HepG2 (cell line): ENCODE results near the gene EPN2. TPM values are rescaled to one million over a fixed set of nuclear protein-coding genes. Genes with fewer than 3 reads are reported as not detected.

Source experiments
- ATAC-seq: fragments of 200-7000 bp; cut with Tn5 transposase; 3 replicates; pipeline ENCODE4 v1.9.1; 2020; ENCODE audit warnings: mild to moderate bottlenecking, moderate library complexity
- BruUV-seq: library from RNA; stranded (reverse); fragments of 400-500 nt; replicated peaks from 2 replicates; lab custom pipeline; 2021; lab: Mats Ljungman, UMichigan
- CTCF ChIA-PET: fragments of 300-600 bp; formaldehyde crosslinking; extraction: SDS; loops from one replicate; lab custom pipeline; 2021; ENCODE audit warnings: low total read pairs, inconsistent platforms, low intra/inter-chr PET ratio; lab: Yijun Ruan, JAX
- POLR2A ChIA-PET: fragments of 350-600 bp; sonication (Branson Sonifier 250); formaldehyde crosslinking; loops from one replicate; lab custom pipeline; 2020; ENCODE audit warnings: antibody characterized with exemption, inconsistent platforms; lab: Yijun Ruan, JAX
- DNase-seq: peaks from one replicate; pipeline ENCODE4 v3.0.0-alpha.2; 2015; ENCODE audit warnings: low spot score
- FAIRE-seq: peaks from 3 replicates; lab custom pipeline; 2011; peaks lifted over from hg19 to GRCh38; lab: Jason Lieb, UNC
- H2AFZ ChIP-seq: one replicate; pipeline ENCODE4 v1.6.1; 2011; ENCODE audit warnings: low read length, inconsistent platforms
- H3K27ac ChIP-seq: fragments of 300-600 bp; 3 replicates; pipeline ENCODE4 v1.8.0; 2011; ENCODE audit warnings: mixed run types, mild to moderate bottlenecking, mixed read lengths, low read length, inconsistent platforms; ENCODE audit not compliant: insufficient read depth; ENCODE audit errors: extremely low read length
- H3K27me3 ChIP-seq, 2 experiments: fragments of 200-600 bp in 1 of 2; 2 replicates in 1 of 2; 3 replicates in 1 of 2; pipeline versions ENCODE4 v1.6.0 to v1.8.0; 2011; ENCODE audit warnings: low read length in 2 of 2, mild to moderate bottlenecking in 2 of 2, moderate library complexity in 2 of 2, inconsistent platforms in 1 of 2; ENCODE audit not compliant: insufficient read depth in 2 of 2, control insufficient read depth in 1 of 2
- H3K36me3 ChIP-seq, 2 experiments: fragments of 200-600 bp in 1 of 2; replicated peaks in 1 of 2; 2 replicates in 1 of 2; 3 replicates in 1 of 2; pipeline versions ENCODE4 v1.5.1 to v1.8.0; 2011; ENCODE audit warnings: low read length in 2 of 2, inconsistent platforms in 1 of 2; ENCODE audit not compliant: insufficient read depth in 2 of 2, control insufficient read depth in 1 of 2
- H3K4me1 ChIP-seq: 2 replicates; pipeline ENCODE4 v1.5.1; 2012; ENCODE audit warnings: low read length, inconsistent platforms; ENCODE audit not compliant: insufficient read depth
- H3K4me2 ChIP-seq: 2 replicates; pipeline ENCODE4 v1.6.0; 2011; ENCODE audit warnings: low read depth, low read length, inconsistent platforms
- H3K4me3 ChIP-seq, 3 experiments: fragments of 200-600 bp in 1 of 3; sonication (generic), shearing (Covaris generic) in 1 of 3; replicated peaks in 1 of 3; 2 replicates each; pipeline ENCODE4 v1.5.1; 2011 to 2016; ENCODE audit warnings: low read length in 3 of 3, inconsistent platforms in 2 of 3, low read depth in 2 of 3, mild to moderate bottlenecking in 2 of 3, control low read depth in 1 of 3, mixed read lengths in 1 of 3; ENCODE audit not compliant: insufficient read depth in 1 of 3
- H3K79me2 ChIP-seq: one replicate; pipeline ENCODE4 v1.6.1; 2011; ENCODE audit warnings: low read length, inconsistent platforms; ENCODE audit not compliant: insufficient read depth
- H3K9ac ChIP-seq: 2 replicates; pipeline ENCODE4 v1.6.0; 2011; ENCODE audit warnings: mild to moderate bottlenecking, low read depth, low read length, inconsistent platforms; ENCODE audit not compliant: insufficient read depth
- H3K9me3 ChIP-seq: 2 replicates; pipeline ENCODE4 v1.5.1; 2012; ENCODE audit warnings: mild to moderate bottlenecking, low read length
- H4K20me1 ChIP-seq: 2 replicates; pipeline ENCODE4 v1.6.0; 2011; ENCODE audit warnings: inconsistent platforms, mild to moderate bottlenecking, low read length, moderate library complexity; ENCODE audit not compliant: insufficient read depth
- CENPX ChIP-seq: sonication (generic); formaldehyde crosslinking; IDR thresholded peaks from 2 replicates; pipeline ENCODE4 v1.9.0; 2021; ENCODE audit warnings: mild to moderate bottlenecking, missing genetic modification reagents, moderate library complexity
- HCFC1 ChIP-seq: fragments of 150-350 bp; IDR thresholded peaks from 2 replicates; pipeline ENCODE4 v1.6.1; 2014; ENCODE audit warnings: low read depth, low read length
- HNRNPH1 ChIP-seq: fragments of 200-400 bp; formaldehyde crosslinking; optimal IDR thresholded peaks from 2 replicates; pipeline ENCODE3; 2017; ENCODE audit warnings: mild to moderate bottlenecking, low read depth, low read length
- JUNB ChIP-seq: sonication (generic); formaldehyde crosslinking; IDR thresholded peaks from 2 replicates; pipeline ENCODE4 v1.8.0; 2022; ENCODE audit warnings: missing genetic modification reagents, mild to moderate bottlenecking, borderline replicate concordance
- KLF12 ChIP-seq: sonication (generic); formaldehyde crosslinking; IDR thresholded peaks from 2 replicates; pipeline ENCODE4 v1.4.0; 2020; ENCODE audit warnings: missing genetic modification reagents, borderline replicate concordance
- LCORL ChIP-seq, 2 experiments: fragments of 450-650 bp in 1 of 2; sonication (generic) in 1 of 2; formaldehyde crosslinking in 1 of 2; IDR thresholded peaks; 2 replicates each; pipeline versions ENCODE4 v1.5.0 to v1.6.1; 2017 to 2020; ENCODE audit warnings: antibody characterized with exemption in 1 of 2, missing genetic modification reagents in 1 of 2
- MAF1 ChIP-seq: sonication (generic); formaldehyde crosslinking; IDR thresholded peaks from 2 replicates; pipeline ENCODE4 v1.5.0; 2020; ENCODE audit warnings: missing genetic modification reagents, borderline replicate concordance
- MYC ChIP-seq: sonication (generic); formaldehyde crosslinking; IDR thresholded peaks from 2 replicates; pipeline ENCODE4 v1.9.0; 2021; ENCODE audit warnings: missing genetic modification reagents, borderline replicate concordance
- MYNN ChIP-seq: sonication (generic); formaldehyde crosslinking; IDR thresholded peaks from 2 replicates; pipeline ENCODE4 v1.4.0; 2020; ENCODE audit warnings: mild to moderate bottlenecking, low read depth, missing genetic modification reagents
- PAWR ChIP-seq: sonication (generic); formaldehyde crosslinking; IDR thresholded peaks from 2 replicates; pipeline ENCODE4 v1.4.0; 2020; ENCODE audit warnings: missing genetic modification reagents, mild to moderate bottlenecking, borderline replicate concordance
- POLR2G ChIP-seq: fragments of 200-400 bp; formaldehyde crosslinking; IDR thresholded peaks from 2 replicates; pipeline ENCODE4 v1.6.1; 2018; ENCODE audit warnings: mild to moderate bottlenecking, low read depth, low read length, moderate library complexity
- SMARCE1 ChIP-seq: fragments of 450-650 bp; IDR thresholded peaks from 2 replicates; pipeline ENCODE4 v1.6.1; 2017; ENCODE audit warnings: borderline replicate concordance
- TCF7 ChIP-seq: sonication (generic); IDR thresholded peaks from 2 replicates; pipeline ENCODE4 v1.6.1; 2016; ENCODE audit warnings: antibody characterized with exemption, low read depth
- ZKSCAN1 ChIP-seq: fragments of 150-350 bp; IDR thresholded peaks from 2 replicates; pipeline ENCODE4 v1.6.1; 2014; ENCODE audit warnings: low read length
- ZNF253 ChIP-seq: sonication (generic); formaldehyde crosslinking; IDR thresholded peaks from 2 replicates; pipeline ENCODE4 v1.8.0; 2022; ENCODE audit warnings: mild to moderate bottlenecking, missing genetic modification reagents, borderline replicate concordance
- ZNF343 ChIP-seq: sonication (generic); formaldehyde crosslinking; IDR thresholded peaks from 2 replicates; pipeline ENCODE4 v1.4.0; 2020; ENCODE audit warnings: mild to moderate bottlenecking, missing genetic modification reagents
- ZNF577 ChIP-seq: sonication (generic); formaldehyde crosslinking; IDR thresholded peaks from 2 replicates; pipeline ENCODE4 v1.4.0; 2020; ENCODE audit warnings: mild to moderate bottlenecking, low read depth, missing genetic modification reagents, borderline replicate concordance
- ZNF7 ChIP-seq: IDR thresholded peaks from 2 replicates; pipeline ENCODE4 v1.6.1; 2016; ENCODE audit warnings: missing biosample characterization, missing genetic modification reagents
- ZNF782 ChIP-seq: sonication (generic); formaldehyde crosslinking; IDR thresholded peaks from 2 replicates; pipeline ENCODE4 v1.4.0; 2020; ENCODE audit warnings: missing genetic modification reagents, mild to moderate bottlenecking, borderline replicate concordance
- WGBS: methylation state at CpG from one replicate; pipeline ENCODE4 v1.1.6; 2017; ENCODE audit warnings: low lambda C conversion rate; 5-methylcytosine and 5-hydroxymethylcytosine counted together
- in situ Hi-C: cut with HindIII; loops from 2 replicates; pipeline ENCODE4 v1.10.0; 2017; ENCODE audit warnings: low pct_unique_long_range_greater_than_20kb; ENCODE audit not compliant: extremely low pct_ligation_motif_present
- intact Hi-C: fragments of 100-400 bp; cut with micrococcal nuclease; formaldehyde crosslinking; loops from one replicate; pipeline ENCODE4 v1.10.0; 2022; ENCODE audit not compliant: unreplicated experiment
- polyA plus RNA-seq, 8 experiments: library from polyadenylated mRNA; depleted of rRNA in 3 of 8; stranded (reverse) in 7 of 8; unstranded in 1 of 8; fragments of >200 nt; fragmentation: Illumina TruSeq in 4 of 8; extraction: Trizol in 4 of 8; gene quantifications; 2 replicates each; pipeline versions ENCODE4 v1.2.1 to v1.2.3, GENCODE V29; 2011 to 2016; ENCODE audit warnings: low read depth in 4 of 8, missing spikeins in 1 of 8, mixed read lengths in 1 of 8; ENCODE audit not compliant: insufficient read depth in 1 of 8
- total RNA-seq, 5 experiments: library from RNA; depleted of rRNA; stranded (reverse); fragments of >200 nt; fragmentation: Illumina TruSeq; extraction: Trizol; gene quantifications; 2 replicates each; pipeline ENCODE4 v1.2.3, GENCODE V29; 2016; ENCODE audit warnings: low read depth in 1 of 5
- TF ChIP-seq, protein P1 (sequence below): sonication (generic); formaldehyde crosslinking; IDR thresholded peaks from 2 replicates; pipeline ENCODE4 v1.4.0; 2020; ENCODE audit warnings: mild to moderate bottlenecking, missing genetic modification reagents

EPN2 gene
- total and polyA plus RNA-seq, 2 of the 13 experiments (the other 11 are each of a cell fraction or from before 2014, with no cell fraction given), result 7.8 to 19.2 TPM

DNA sequence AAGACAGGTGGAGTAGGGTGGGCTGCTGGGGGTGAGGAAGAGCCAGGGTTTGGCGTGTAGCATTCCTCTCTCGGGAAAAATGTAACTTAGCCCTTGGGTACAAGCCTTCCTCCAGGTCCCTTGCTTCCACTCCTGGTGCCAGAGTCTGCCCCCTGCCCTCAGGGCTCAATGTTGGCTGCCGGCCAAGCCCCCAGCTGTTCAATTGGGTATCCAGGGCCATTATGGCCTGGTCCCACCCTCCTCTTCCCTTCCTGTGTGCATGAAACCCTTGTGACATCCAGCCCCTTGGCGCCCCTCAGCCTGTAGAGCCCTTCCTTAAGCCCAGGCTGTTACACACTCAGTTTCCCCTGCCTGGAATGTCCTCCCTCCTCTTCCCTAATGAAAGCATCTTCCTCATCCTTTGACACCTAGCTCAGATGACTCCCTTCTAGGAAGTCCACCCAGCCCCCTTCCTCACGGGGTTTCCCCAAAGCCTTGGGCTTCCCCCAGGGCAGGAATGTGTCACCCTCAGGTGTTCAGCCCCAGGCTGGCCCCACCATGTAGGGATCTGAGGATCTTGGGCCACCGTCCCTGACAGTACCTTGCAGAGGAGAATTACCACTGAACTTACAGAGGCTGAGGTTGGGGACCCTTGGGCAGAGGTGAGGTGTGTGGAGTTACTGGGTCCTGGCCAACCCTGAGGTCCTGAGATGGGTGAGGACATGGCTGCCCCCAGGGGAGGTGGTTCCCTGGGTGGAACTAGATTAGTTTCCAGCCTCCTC is 95.4 kb downstream of the EPN2 start:
- in situ Hi-C loops (no loop called here), intact Hi-C loops (no loop called here)
- TF ChIP-seq CENPX (CRISPR knock-in tag), result no peak
- TF ChIP-seq ZNF577, result no peak
- no peak for TF ChIP-seq SMARCE1
- TF ChIP-seq MYNN (CRISPR knock-in tag), result no peak
- no peak for TF ChIP-seq MAF1
- TF ChIP-seq ZKSCAN1, result no peak
- TF ChIP-seq HNRNPH1, result no peak
- no peak for TF ChIP-seq ZNF782 (CRISPR knock-in tag)
- TF ChIP-seq KLF12 (CRISPR knock-in tag), result no peak
- no peak for TF ChIP-seq LCORL (IDR thresholded peaks at IDR 0.05)
- TF ChIP-seq LCORL (CRISPR knock-in tag; IDR thresholded peaks at IDR 0.05), result no peak
- TF ChIP-seq, protein P1, sequence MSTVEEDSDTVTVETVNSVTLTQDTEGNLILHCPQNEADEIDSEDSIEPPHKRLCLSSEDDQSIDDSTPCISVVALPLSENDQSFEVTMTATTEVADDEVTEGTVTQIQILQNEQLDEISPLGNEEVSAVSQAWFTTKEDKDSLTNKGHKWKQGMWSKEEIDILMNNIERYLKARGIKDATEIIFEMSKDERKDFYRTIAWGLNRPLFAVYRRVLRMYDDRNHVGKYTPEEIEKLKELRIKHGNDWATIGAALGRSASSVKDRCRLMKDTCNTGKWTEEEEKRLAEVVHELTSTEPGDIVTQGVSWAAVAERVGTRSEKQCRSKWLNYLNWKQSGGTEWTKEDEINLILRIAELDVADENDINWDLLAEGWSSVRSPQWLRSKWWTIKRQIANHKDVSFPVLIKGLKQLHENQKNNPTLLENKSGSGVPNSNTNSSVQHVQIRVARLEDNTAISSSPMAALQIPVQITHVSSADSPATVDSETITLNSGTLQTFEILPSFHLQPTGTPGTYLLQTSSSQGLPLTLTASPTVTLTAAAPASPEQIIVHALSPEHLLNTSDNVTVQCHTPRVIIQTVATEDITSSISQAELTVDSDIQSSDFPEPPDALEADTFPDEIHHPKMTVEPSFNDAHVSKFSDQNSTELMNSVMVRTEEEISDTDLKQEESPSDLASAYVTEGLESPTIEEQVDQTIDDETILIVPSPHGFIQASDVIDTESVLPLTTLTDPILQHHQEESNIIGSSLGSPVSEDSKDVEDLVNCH (CRISPR knock-in tag), result no peak
- TF ChIP-seq PAWR (CRISPR knock-in tag), result no peak
- no peak for TF ChIP-seq ZNF7 (CRISPR knock-in tag)
- TF ChIP-seq HCFC1, result no peak
- no peak for TF ChIP-seq MYC (CRISPR knock-in tag)
- TF ChIP-seq ZNF343 (CRISPR knock-in tag), result no peak
- no peak for TF ChIP-seq POLR2G
- no peak for TF ChIP-seq JUNB (CRISPR knock-in tag)
- TF ChIP-seq TCF7, result no peak
- TF ChIP-seq ZNF253 (CRISPR knock-in tag), result no peak
- no peak overlapping the region for H3K4me3 ChIP-seq
- ATAC-seq, result no peak
- FAIRE-seq, result no peak
- DNase-seq, result no peak
- BruUV-seq, result no TSS peak
- peaks cover 26% of the 10 kb centered on the region for H3K4me1 ChIP-seq
- WGBS, result 98% methylated on average over 6 of the region's 6 CpGs
- H3K4me2 ChIP-seq, result no peak overlapping the region
- H2AFZ ChIP-seq, result no peak overlapping the region
- ChIA-PET POLR2A (no interaction called here), CTCF (no interaction called here)
- H3K79me2 ChIP-seq, result no peaks in the 10 kb centered on the region
- H3K9ac ChIP-seq, result no peak overlapping the region
- H3K36me3 ChIP-seq, result no peaks in the 10 kb centered on the region; a peak in 1 of 5 replicates
- no peaks in the 10 kb centered on the region for H3K9me3 ChIP-seq
- H4K20me1 ChIP-seq, result no peaks in the 10 kb centered on the region
- no peak overlapping the region for H3K27ac ChIP-seq
- H3K27me3 ChIP-seq, result no peaks in the 10 kb centered on the region
